ENCODE measurements around the gene GALNT2.

The GALNT2 gene

GRCh38 chr1:230270559-230271281 is 203.7 kb downstream of the GALNT2 start:
- Histone ChIP-seq H3K4me2 (ENCODE audit: low read length) (no peak overlapping the region), H3K79me2 (no peaks in the 10 kb centered on the region), H3K9ac (no peak overlapping the region), H3K4me1 (no peaks in the 10 kb centered on the region), H3K27ac (no peak overlapping the region), H3K36me3 (ENCODE audit: control insufficient read depth, insufficient read depth, low read length) (no peaks in the 10 kb centered on the region), H3K4me3 (ENCODE audit: low read depth, low read length) (no peak overlapping the region), H3K9me3 (ENCODE audit: control insufficient read depth, low read length) (no peaks in the 10 kb centered on the region), H2AFZ (no peak overlapping the region), H3K27me3 (ENCODE audit: control insufficient read depth, insufficient read depth, low read length) (no peaks in the 10 kb centered on the region)
- no peak for TF ChIP-seq CTCF (IDR thresholded peaks at IDR 0.05)

DNA sequence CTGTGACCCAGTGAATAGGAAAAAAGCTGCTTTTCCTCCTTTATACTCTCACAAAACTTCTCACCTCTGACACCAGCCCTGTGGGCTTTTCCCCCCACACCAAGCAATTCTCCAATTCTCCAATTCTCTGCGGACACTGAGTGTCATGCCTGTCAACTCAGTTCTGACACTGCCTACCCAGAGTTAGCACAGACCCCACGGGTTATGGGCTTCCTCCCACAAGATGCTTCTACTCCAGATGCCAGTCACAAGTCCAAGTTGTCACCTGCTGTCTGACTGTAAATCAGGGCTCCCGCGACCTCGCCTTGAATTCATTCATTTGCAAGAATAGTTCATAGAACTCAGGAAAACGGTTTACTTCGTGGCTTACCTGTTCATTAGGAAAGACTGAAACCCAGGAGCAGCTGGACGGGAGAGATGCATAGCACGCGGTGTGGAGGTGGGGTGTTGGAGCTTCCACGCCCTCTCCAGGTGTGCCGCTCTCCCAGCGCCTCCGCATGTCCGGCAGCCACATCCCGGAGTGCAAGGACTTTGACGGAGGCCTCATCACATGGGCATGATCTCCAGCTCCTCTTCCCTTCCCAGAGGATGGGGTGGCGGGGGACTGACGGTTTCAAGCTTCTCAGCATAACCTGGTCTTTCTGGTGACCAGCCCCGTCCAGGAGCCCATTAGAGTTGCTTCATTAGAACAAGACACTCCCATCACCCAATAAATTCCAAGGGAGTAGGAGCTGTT is 204.4 kb downstream of the GALNT2 start:
- H2AFZ ChIP-seq: no peak overlapping the region
- no peak overlapping the region for H3K4me2 ChIP-seq (ENCODE audit: low read length)
- no peak overlapping the region for H3K27ac ChIP-seq

GRCh38 chr1:230272557-230272956 is 205.5 kb downstream of the GALNT2 start:
- H3K9me3 ChIP-seq (ENCODE audit: control insufficient read depth, low read length): no peaks in the 10 kb centered on the region
- no peaks in the 10 kb centered on the region for H3K79me2 ChIP-seq
- TF ChIP-seq CTCF (IDR thresholded peaks at IDR 0.05): no peak
- no peak overlapping the region for H3K4me2 ChIP-seq (ENCODE audit: low read length)
- H3K4me3 ChIP-seq (ENCODE audit: low read depth, low read length): no peak overlapping the region
- no peaks in the 10 kb centered on the region for H3K36me3 ChIP-seq (ENCODE audit: control insufficient read depth, insufficient read depth, low read length)
- no peak overlapping the region for H3K27ac ChIP-seq
- H2AFZ ChIP-seq: no peak overlapping the region
- H3K27me3 ChIP-seq (ENCODE audit: control insufficient read depth, insufficient read depth, low read length): no peaks in the 10 kb centered on the region
- H3K4me1 ChIP-seq: no peaks in the 10 kb centered on the region
- H3K9ac ChIP-seq: no peak overlapping the region

More for the DNA sequence above, 204.4 kb downstream of the GALNT2 start:
- no peaks in the 10 kb centered on the region for H3K9me3 ChIP-seq (ENCODE audit: control insufficient read depth, low read length)
- H3K9ac ChIP-seq: no peak overlapping the region
- no peaks in the 10 kb centered on the region for H3K79me2 ChIP-seq
- no peaks in the 10 kb centered on the region for H3K27me3 ChIP-seq (ENCODE audit: control insufficient read depth, insufficient read depth, low read length)
- no peaks in the 10 kb centered on the region for H3K4me1 ChIP-seq
- H3K36me3 ChIP-seq (ENCODE audit: control insufficient read depth, insufficient read depth, low read length): no peaks in the 10 kb centered on the region
- H3K4me3 ChIP-seq (ENCODE audit: low read depth, low read length): no peak overlapping the region
- TF ChIP-seq CTCF (IDR thresholded peaks at IDR 0.05): no peak

- Histone ChIP-seq H3K79me2 (no peaks in the 10 kb centered on the region), H3K27me3 (ENCODE audit: control insufficient read depth, insufficient read depth, low read length) (no peaks in the 10 kb centered on the region), H3K4me1 (no peaks in the 10 kb centered on the region), H3K9me3 (ENCODE audit: control insufficient read depth, low read length) (no peaks in the 10 kb centered on the region), H3K36me3 (ENCODE audit: control insufficient read depth, insufficient read depth, low read length) (no peaks in the 10 kb centered on the region), H3K27ac (no peak overlapping the region), H3K4me2 (ENCODE audit: low read length) (no peak overlapping the region), H2AFZ (no peak overlapping the region), H3K9ac (no peak overlapping the region), H3K4me3 (ENCODE audit: low read depth, low read length) (no peak overlapping the region)
- TF ChIP-seq CTCF (IDR thresholded peaks at IDR 0.05): no peak
Observed at GRCh38 chr1:230273141-230273710, 206.2 kb downstream of the GALNT2 start.

Measured in parathyroid adenoma (tissue), 2 donors.